Fibroblast of skin of left biceps (primary cell): ENCODE results near the gene MYL4.

Experiments
- DNase-seq, 2 experiments: peaks; one replicate each; pipeline ENCODE4 v3.0.0-alpha.2; 2013; ENCODE audit warnings: low read depth in 2 of 2

The MYL4 gene

GRCh38 chr17:47273245-47273644, 64.1 kb downstream of the MYL4 start:
- DNase-seq = no peak
